Neutrophil (primary cell): Measurements from ENCODE around the gene HIRA.

Experiments used
- H3K27ac ChIP-seq: fragments of 200-600 bp; sonication (generic); 2 replicates; pipeline ENCODE4 v1.5.1; 2016; ENCODE audit warnings: mild to moderate bottlenecking, moderate library complexity
- H3K27me3 ChIP-seq: fragments of 200-600 bp; sonication (generic); 2 replicates; pipeline ENCODE4 v1.6.0; 2016; ENCODE audit warnings: mild to moderate bottlenecking
- H3K36me3 ChIP-seq: fragments of 200-600 bp; sonication (generic); 2 replicates; pipeline ENCODE4 v1.5.1; 2017
- H3K4me1 ChIP-seq, 2 experiments: fragments of 200-600 bp in 1 of 2; sonication (generic) in 1 of 2; 1 replicate in 1 of 2; 2 replicates in 1 of 2; pipeline versions ENCODE4 v1.5.1 to v1.6.1; 2013 to 2016; ENCODE audit warnings: low read depth in 1 of 2, low read length in 1 of 2, mild to moderate bottlenecking in 1 of 2, moderate library complexity in 1 of 2; ENCODE audit not compliant: control insufficient read depth in 1 of 2, insufficient read depth in 1 of 2
- H3K4me3 ChIP-seq, 2 experiments: fragments of 200-600 bp in 1 of 2; sonication (generic) in 1 of 2; 1 replicate in 1 of 2; 2 replicates in 1 of 2; pipeline ENCODE4 v1.5.1; 2013 to 2016; ENCODE audit warnings: low read depth in 1 of 2, low read length in 1 of 2, mild to moderate bottlenecking in 1 of 2, moderate library complexity in 1 of 2
- H3K9me3 ChIP-seq: fragments of 200-600 bp; sonication (generic); 2 replicates; pipeline ENCODE4 v1.5.1; 2016
- TF ChIP-seq, protein P1 (sequence below): fragments of 200-600 bp; sonication (generic); IDR thresholded peaks from 2 replicates; pipeline ENCODE4 v1.5.1; 2016; ENCODE audit warnings: antibody characterized with exemption

The HIRA gene

GRCh38 chr22:19382240-19382639 is 49.3 kb downstream of the HIRA start:
- no peak overlapping the region for H3K27ac ChIP-seq
- H3K4me3 ChIP-seq, result no peak overlapping the region
- H3K9me3 ChIP-seq, result no peaks in the 10 kb centered on the region
- H3K36me3 ChIP-seq, result peaks cover 95% of the 10 kb centered on the region
- no peaks in the 10 kb centered on the region for H3K4me1 ChIP-seq
- TF ChIP-seq, protein P1, sequence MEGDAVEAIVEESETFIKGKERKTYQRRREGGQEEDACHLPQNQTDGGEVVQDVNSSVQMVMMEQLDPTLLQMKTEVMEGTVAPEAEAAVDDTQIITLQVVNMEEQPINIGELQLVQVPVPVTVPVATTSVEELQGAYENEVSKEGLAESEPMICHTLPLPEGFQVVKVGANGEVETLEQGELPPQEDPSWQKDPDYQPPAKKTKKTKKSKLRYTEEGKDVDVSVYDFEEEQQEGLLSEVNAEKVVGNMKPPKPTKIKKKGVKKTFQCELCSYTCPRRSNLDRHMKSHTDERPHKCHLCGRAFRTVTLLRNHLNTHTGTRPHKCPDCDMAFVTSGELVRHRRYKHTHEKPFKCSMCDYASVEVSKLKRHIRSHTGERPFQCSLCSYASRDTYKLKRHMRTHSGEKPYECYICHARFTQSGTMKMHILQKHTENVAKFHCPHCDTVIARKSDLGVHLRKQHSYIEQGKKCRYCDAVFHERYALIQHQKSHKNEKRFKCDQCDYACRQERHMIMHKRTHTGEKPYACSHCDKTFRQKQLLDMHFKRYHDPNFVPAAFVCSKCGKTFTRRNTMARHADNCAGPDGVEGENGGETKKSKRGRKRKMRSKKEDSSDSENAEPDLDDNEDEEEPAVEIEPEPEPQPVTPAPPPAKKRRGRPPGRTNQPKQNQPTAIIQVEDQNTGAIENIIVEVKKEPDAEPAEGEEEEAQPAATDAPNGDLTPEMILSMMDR, result no peak
- H3K27me3 ChIP-seq, result no peaks in the 10 kb centered on the region

DNA sequence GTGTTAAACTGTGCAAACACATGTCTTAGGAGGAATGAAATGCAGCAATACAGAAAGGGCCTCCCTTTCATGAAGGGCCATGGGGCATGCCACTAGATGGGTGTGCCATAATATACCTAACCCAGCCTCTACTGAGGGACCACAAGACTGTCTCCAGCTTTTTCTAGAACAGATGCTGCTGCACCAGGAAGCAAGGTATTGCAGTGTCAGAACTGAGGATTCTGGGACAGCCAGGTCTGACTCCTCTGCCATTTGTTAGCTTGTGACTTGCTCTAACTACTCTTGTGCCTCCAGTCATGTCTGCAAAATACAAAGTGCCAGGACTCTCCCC is 53.2 kb downstream of the HIRA start:
- H3K9me3 ChIP-seq, result no peaks in the 10 kb centered on the region
- H3K36me3 ChIP-seq, result peaks cover 95% of the 10 kb centered on the region
- TF ChIP-seq, protein P1, result no peak
- no peak overlapping the region for H3K4me3 ChIP-seq
- no peaks in the 10 kb centered on the region for H3K27me3 ChIP-seq
- H3K4me1 ChIP-seq, result no peaks in the 10 kb centered on the region
- no peak overlapping the region for H3K27ac ChIP-seq

DNA sequence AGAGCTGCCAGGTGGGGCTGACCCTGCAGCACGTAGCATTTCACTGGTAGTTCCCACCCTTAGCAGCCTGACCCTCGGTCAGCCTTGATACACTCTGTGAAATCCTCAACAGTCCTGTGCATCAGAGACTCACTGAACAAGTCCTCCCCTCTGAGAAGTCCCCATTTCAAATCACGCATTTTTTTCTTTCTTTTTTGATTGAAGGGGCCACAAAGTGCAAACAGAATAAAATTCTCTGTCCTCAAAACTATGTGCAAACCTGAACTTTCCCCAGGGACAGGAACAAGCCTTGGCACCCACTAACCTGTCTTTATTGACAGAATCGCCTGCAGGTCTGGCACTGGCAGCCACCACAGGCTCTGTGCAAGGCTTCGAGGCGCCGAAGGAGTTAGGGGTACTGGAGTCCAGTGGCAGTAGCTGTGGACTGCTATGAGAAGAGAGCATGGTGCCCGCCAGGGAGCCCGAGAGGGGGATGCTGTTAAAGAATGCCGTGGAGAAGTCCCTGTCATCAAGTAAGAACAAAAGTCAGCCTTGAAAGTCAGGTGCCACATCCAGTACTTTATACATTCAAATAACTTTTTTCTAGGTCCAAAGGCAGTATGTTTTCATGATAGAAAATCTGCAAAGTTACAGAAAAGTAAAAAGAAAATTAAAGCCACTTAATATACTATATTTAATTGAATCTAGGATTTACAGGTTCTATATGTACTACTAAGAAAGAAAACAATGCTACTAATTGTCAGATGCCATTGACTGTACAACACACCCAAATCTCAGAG is 53.8 kb downstream of the HIRA start:
- TF ChIP-seq, protein P1, result no peak
- H3K4me1 ChIP-seq, result no peaks in the 10 kb centered on the region
- peaks cover 95% of the 10 kb centered on the region for H3K36me3 ChIP-seq
- no peaks in the 10 kb centered on the region for H3K27me3 ChIP-seq
- no peak overlapping the region for H3K27ac ChIP-seq
- no peaks in the 10 kb centered on the region for H3K9me3 ChIP-seq
- no peak overlapping the region for H3K4me3 ChIP-seq

- no peaks in the 10 kb centered on the region for H3K27me3 ChIP-seq
- peaks cover 95% of the 10 kb centered on the region for H3K36me3 ChIP-seq
- TF ChIP-seq, protein P1, result no peak
- no peaks in the 10 kb centered on the region for H3K9me3 ChIP-seq
- no peak overlapping the region for H3K4me3 ChIP-seq
- no peak overlapping the region for H3K27ac ChIP-seq
- no peaks in the 10 kb centered on the region for H3K4me1 ChIP-seq
These were observed 54.6 kb downstream of the HIRA start for GRCh38 chr22:19376971-19377370.

GRCh38 chr22:19376247-19376646 is 55.3 kb downstream of the HIRA start:
- Histone ChIP-seq H3K9me3 (no peaks in the 10 kb centered on the region), H3K36me3 (peaks cover 94% of the 10 kb centered on the region), H3K27ac (no peak overlapping the region), H3K4me1 (no peaks in the 10 kb centered on the region), H3K4me3 (no peak overlapping the region), H3K27me3 (no peaks in the 10 kb centered on the region)
- TF ChIP-seq, protein P1, result no peak
